Transverse colon (tissue), 3 donors: Measurements from ENCODE around the gene AKAP5.

Experiments used
- POLR2A ChIP-seq: fragments of 450-650 bp; IDR thresholded peaks from one replicate; pipeline ENCODE4 v1.6.1; 2016; ENCODE audit warnings: antibody characterized with exemption, mild to moderate bottlenecking, moderate library complexity
- TF ChIP-seq, protein P1 (sequence below), 5 experiments: fragments of 200-600 bp in 3 of 5; fragments of 450-650 bp in 2 of 5; sonication (generic) in 3 of 5; IDR thresholded peaks; 1 replicate in 2 of 5; 2 replicates in 3 of 5; pipeline ENCODE4 v1.5.1; 2016 to 2017; ENCODE audit warnings: antibody characterized with exemption in 5 of 5, inconsistent platforms in 3 of 5, mild to moderate bottlenecking in 2 of 5, moderate library complexity in 1 of 5

DNA sequence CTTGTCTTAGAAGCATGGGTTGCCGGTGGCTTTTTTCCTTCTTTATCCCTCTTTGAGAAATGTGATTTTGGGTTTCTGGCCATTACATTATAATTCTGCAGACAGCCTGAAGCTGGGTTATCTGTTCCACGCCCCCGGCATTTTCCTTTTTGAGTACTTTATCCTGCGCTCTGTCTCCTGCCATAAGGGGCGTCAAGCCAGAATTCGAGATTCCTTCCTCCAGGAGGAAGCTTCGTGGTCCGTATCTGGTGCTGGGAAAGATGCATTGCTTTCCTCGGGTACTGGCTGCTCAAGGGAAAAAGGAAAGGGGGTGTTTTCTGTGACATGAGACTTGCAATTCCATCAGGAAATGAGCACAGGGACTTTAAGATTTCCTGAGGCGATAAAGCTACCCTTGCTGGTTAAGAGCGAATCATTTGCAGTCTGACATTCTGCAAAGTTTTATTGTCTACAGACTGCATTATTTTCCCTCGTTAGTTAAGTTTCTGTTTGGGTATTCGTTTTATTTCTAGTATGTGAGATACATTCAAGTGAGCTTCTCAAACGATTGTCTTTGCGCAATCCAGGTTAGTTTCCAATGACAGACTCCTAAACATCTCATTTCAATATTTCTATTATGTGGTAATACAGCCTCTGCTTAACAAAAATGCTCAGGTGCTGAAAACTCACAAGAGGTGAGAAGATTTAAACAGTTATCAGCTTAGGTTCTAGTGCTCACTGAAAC lies 694 bp downstream of the AKAP5 start:
- TF ChIP-seq, protein P1, sequence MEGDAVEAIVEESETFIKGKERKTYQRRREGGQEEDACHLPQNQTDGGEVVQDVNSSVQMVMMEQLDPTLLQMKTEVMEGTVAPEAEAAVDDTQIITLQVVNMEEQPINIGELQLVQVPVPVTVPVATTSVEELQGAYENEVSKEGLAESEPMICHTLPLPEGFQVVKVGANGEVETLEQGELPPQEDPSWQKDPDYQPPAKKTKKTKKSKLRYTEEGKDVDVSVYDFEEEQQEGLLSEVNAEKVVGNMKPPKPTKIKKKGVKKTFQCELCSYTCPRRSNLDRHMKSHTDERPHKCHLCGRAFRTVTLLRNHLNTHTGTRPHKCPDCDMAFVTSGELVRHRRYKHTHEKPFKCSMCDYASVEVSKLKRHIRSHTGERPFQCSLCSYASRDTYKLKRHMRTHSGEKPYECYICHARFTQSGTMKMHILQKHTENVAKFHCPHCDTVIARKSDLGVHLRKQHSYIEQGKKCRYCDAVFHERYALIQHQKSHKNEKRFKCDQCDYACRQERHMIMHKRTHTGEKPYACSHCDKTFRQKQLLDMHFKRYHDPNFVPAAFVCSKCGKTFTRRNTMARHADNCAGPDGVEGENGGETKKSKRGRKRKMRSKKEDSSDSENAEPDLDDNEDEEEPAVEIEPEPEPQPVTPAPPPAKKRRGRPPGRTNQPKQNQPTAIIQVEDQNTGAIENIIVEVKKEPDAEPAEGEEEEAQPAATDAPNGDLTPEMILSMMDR (IDR thresholded peaks at IDR 0.05), result peak in 2 of 5 experiments; percentile 17 to 36
- no peak for TF ChIP-seq POLR2A
